ENCODE results near the gene GNB1. TPM values are rescaled to one million over a fixed set of nuclear protein-coding genes. Genes with fewer than 3 reads are reported as not detected.
"Not testable (repeated sequence)": the region's sequence is repeated elsewhere in the genome, so short reads cannot be mapped to it uniquely, and the experiment has no call there.

Gene GNB1
- total RNA-seq, 1 donor from 2014 or later = 474 TPM

DNA sequence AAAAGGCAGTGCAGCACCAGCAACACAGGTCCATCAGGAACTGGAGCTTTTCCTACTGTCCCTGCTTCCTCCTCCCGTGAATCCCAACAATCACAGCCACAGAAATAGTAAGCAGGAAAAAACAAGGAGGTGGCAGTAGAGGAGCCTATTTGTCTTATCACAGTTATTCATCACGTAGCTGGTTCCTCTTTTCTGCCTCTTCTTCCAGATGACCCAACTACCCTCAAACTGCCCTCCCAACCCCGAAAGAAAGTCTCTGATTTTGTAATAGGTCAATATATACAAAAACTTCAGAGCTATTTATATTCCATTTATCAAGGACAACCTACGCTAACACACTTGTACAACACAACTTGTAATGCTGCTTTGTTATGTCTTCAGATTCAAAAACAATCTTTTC lies 21.4 kb downstream of the GNB1 start:
- no peaks in the 10 kb centered on the region for H3K9me3 Mint-ChIP-seq
- no peak overlapping the region for H3K4me3 Mint-ChIP-seq
- peaks cover 28% of the 10 kb centered on the region for H3K36me3 Mint-ChIP-seq (ENCODE audit: low read depth)
- no peaks in the 10 kb centered on the region for H3K27me3 Mint-ChIP-seq (ENCODE audit: low read depth)
- H3K4me1 Mint-ChIP-seq = peaks cover 37% of the 10 kb centered on the region
- no peak overlapping the region for H3K27ac Mint-ChIP-seq (ENCODE audit: unreplicated experiment)
- TF ChIP-seq, protein P1, sequence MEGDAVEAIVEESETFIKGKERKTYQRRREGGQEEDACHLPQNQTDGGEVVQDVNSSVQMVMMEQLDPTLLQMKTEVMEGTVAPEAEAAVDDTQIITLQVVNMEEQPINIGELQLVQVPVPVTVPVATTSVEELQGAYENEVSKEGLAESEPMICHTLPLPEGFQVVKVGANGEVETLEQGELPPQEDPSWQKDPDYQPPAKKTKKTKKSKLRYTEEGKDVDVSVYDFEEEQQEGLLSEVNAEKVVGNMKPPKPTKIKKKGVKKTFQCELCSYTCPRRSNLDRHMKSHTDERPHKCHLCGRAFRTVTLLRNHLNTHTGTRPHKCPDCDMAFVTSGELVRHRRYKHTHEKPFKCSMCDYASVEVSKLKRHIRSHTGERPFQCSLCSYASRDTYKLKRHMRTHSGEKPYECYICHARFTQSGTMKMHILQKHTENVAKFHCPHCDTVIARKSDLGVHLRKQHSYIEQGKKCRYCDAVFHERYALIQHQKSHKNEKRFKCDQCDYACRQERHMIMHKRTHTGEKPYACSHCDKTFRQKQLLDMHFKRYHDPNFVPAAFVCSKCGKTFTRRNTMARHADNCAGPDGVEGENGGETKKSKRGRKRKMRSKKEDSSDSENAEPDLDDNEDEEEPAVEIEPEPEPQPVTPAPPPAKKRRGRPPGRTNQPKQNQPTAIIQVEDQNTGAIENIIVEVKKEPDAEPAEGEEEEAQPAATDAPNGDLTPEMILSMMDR (conservative IDR thresholded peaks at IDR 0.05) = no peak
- DNase-seq (ENCODE audit: low read depth, low spot score) = no peak

DNA sequence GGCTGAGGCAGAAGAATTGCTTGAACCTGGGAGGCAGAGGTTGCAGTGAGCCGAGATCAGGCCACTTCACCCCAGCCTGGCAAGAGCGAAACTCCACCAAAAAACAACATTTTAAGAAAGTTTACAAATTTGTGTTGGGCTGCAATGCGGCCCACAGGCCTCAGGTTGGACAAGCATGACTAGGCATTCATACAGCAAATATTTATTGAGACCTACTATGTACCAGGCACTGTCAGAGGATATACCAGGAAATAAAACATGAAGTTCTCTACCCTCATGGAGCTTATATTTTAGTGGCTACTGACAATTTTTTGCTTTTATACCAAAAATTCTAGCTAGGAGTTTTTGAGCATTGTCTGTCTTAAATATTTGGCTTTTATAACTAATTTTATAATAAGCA lies 23.7 kb downstream of the GNB1 start:
- peaks cover 42% of the 10 kb centered on the region for H3K4me1 Mint-ChIP-seq
- peaks cover 17% of the 10 kb centered on the region for H3K36me3 Mint-ChIP-seq (ENCODE audit: low read depth)
- TF ChIP-seq, protein P1 (conservative IDR thresholded peaks at IDR 0.05) = no peak
- H3K27me3 Mint-ChIP-seq (ENCODE audit: low read depth) = no peaks in the 10 kb centered on the region
- no peak overlapping the region for H3K27ac Mint-ChIP-seq (ENCODE audit: unreplicated experiment)
- no peaks in the 10 kb centered on the region for H3K9me3 Mint-ChIP-seq
- DNase-seq (ENCODE audit: low read depth, low spot score) = no peak
- no peak overlapping the region for H3K4me3 Mint-ChIP-seq

DNA sequence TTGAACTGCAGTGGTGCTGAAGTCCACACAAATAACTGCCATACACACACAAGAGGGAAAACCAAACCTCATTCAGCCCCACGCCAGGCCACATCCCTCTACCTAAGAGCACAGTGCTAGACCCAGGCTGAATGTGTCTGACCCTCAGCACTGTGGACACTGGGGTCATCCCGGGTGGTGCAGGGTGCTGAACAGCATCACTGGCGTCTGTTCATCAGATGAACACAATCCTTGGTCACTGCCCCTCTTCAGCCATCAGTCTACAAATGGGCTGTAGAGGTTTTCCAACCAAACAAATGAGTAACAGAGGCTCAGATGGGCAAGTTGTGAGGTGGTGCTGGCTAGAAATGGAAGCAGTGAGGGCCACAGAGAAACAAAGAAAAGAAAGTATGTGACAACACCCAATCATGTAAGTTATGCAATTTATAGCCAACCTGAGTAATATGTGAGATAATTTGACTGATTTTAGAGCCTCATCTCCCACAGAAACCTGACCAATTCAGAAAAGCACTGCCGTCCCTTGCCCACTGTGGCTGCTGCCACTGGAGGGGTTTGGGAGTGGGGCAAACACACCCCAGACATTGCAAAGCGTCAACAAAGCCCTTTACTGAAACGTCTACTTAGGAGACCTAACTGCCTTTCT lies 27.9 kb downstream of the GNB1 start:
- TF ChIP-seq, protein P1 (conservative IDR thresholded peaks at IDR 0.05) = no peak
- Mint-ChIP-seq H3K36me3 (ENCODE audit: low read depth) (peaks cover 4% of the 10 kb centered on the region), H3K27ac (ENCODE audit: unreplicated experiment) (peak overlapping the region; percentile 46), H3K27me3 (ENCODE audit: low read depth) (no peaks in the 10 kb centered on the region), H3K4me1 (peaks cover 50% of the 10 kb centered on the region), H3K4me3 (no peak overlapping the region), H3K9me3 (no peaks in the 10 kb centered on the region)
- no peak for DNase-seq (ENCODE audit: low read depth, low spot score)

DNA sequence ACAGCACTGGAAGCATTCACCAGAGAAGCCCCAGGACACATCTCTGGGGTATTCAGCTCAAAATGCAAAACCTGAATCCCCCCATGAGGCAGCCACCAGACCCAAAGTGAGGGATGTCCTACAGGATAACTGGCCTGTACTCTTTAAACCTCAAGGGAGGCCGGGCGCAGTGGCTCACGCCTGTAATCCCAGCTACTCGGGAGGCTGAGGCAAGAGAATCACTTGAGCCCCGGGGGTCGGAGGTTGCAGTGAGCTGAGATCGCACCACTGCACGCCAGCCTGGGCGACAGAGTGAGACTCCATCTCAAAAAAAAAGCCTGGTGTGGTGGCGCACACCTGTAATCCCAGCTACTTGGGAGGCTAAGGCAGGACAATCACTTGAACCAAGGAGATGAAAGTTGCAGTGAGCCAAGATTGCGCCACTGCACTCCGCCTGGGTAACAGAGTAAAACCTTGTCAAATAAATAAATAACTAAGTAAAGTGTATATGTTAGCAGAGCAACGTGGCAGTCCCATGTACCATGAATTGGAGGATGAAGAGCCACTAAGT lies 29.1 kb downstream of the GNB1 start:
- DNase-seq (ENCODE audit: low read depth, low spot score); H3K4me3 Mint-ChIP-seq; H3K27ac Mint-ChIP-seq (ENCODE audit: unreplicated experiment); H3K27me3 Mint-ChIP-seq (ENCODE audit: low read depth); H3K36me3 Mint-ChIP-seq (ENCODE audit: low read depth); H3K9me3 Mint-ChIP-seq: not testable (repeated sequence)
- peaks cover 56% of the 10 kb centered on the region for H3K4me1 Mint-ChIP-seq

DNA sequence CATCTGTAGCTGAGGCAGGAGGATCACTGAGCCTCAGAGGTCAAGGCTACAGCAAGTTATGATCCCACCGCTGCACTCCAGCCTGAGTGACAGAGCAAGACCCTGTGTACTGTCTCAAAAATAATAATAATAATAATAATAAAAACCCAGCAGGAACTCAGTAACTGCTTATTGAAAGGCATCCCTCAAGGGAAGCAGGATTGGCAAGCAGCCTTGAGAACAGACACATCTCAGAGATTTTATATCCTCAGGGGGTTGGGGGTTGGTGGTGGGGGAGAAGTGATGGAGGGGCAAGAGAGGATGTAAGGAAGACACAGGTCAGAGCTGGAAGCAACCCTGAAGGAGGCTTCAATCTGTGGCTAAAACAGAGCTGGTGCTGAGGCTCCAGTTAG lies 29.6 kb downstream of the GNB1 start:
- peaks cover 3% of the 10 kb centered on the region for H3K36me3 Mint-ChIP-seq (ENCODE audit: low read depth)
- H3K9me3 Mint-ChIP-seq = no peaks in the 10 kb centered on the region
- no peak for DNase-seq (ENCODE audit: low read depth, low spot score)
- H3K27ac Mint-ChIP-seq (ENCODE audit: unreplicated experiment) = no peak overlapping the region
- no peaks in the 10 kb centered on the region for H3K27me3 Mint-ChIP-seq (ENCODE audit: low read depth)
- H3K4me1 Mint-ChIP-seq = peaks cover 55% of the 10 kb centered on the region
- TF ChIP-seq, protein P1 (conservative IDR thresholded peaks at IDR 0.05) = no peak
- no peak overlapping the region for H3K4me3 Mint-ChIP-seq

DNA sequence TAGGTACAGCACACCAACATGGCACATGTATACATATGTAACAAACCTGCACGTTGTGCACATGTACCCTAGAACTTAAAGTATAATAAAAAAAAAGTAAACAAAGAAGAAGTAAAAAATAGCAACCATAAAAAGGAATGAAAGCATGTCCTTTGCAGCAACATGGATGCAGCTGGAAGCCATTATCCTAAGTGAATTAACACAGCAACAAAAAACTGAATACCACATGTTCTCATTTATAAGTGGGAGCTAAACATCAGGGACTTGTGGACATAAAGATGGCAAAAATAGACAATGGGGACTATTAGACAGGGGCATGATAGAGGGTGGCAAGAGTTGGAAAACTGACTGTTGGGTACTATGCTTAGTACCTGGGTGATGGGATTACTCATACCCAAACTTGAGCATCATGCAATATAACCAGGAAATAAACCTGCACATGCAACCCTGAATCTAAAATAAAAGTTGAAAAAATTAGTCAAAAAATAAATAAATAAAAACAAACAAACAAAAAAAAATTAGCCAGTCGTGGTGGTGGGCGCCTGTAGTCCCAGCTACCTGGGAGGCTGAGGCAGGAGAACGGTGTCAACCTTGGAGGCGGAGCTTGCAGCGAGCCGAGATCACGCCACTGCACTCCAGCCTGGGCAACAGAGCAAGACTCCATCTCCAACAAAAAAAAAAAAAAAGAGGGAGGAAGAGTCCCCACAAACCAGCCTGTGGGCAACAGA lies 30.8 kb downstream of the GNB1 start:
- not testable (repeated sequence) for H3K27ac Mint-ChIP-seq (ENCODE audit: unreplicated experiment)

More for the DNA sequence above, 30.8 kb downstream of the GNB1 start:
- H3K27me3 Mint-ChIP-seq (ENCODE audit: low read depth); DNase-seq (ENCODE audit: low read depth, low spot score); H3K9me3 Mint-ChIP-seq; H3K36me3 Mint-ChIP-seq (ENCODE audit: low read depth); H3K4me3 Mint-ChIP-seq: not testable (repeated sequence)
- H3K4me1 Mint-ChIP-seq = peaks cover 51% of the 10 kb centered on the region
